DOHH2 (cell line): Measurements from ENCODE around the gene GNPTG.

Experiments used
- CTCF ChIP-seq: fragments of 200-600 bp; sonication (generic); IDR thresholded peaks from one replicate; pipeline ENCODE4 v1.5.1; 2014; ENCODE audit warnings: antibody characterized with exemption, mild to moderate bottlenecking, low read depth, low read length; ENCODE audit not compliant: poor library complexity, severe bottlenecking
- EZH2phosphoT487 ChIP-seq: fragments of 200-600 bp; sonication (generic); IDR thresholded peaks from 2 replicates; pipeline ENCODE4 v1.6.1; 2017; ENCODE audit warnings: borderline replicate concordance, mild to moderate bottlenecking, antibody characterized with exemption, low read length, moderate library complexity, mixed read lengths

GRCh38 chr16:1375741-1376410, 24.1 kb downstream of the GNPTG start:
- TF ChIP-seq CTCF (no peak), EZH2phosphoT487 (no peak)
